ENCODE results near the gene TBC1D2B. TPM values are rescaled to one million over a fixed set of nuclear protein-coding genes. Genes with fewer than 3 reads are reported as not detected.

TBC1D2B gene
- total RNA-seq, 1 experiment from 2014 or later = 15.9 TPM

DNA sequence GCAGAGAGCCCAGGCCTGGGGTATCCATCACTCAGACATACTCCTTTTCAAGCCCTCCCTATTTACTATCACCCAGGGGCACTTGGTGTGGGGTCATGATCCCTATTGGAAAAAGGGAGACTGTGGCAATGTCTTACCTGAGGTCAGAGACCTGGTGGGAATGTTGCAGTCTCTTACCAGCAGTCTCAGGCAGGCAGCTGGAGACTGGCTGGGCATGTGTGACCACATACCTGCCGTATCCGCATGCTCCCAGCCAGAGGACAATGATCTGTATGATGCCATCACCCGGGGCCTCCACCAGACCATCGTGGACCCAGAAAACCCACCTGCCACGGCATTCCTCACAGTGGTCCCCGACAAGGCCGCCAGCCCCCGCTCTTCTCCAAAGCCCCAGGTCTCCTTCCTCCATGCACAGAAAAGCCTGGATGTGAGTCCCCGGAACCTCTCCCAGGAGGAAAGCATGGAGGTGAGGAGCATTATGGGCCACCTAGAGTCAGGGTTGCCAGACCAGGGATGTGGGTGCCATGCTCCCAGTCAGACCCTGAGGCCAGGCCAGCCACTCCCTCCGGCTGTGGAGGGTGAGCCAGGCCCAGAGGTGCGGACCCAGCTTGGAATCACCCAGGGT, 20.7 kb upstream of the TBC1D2B start:
- DNase-seq (ENCODE audit: low read depth) = no peak

DNA sequence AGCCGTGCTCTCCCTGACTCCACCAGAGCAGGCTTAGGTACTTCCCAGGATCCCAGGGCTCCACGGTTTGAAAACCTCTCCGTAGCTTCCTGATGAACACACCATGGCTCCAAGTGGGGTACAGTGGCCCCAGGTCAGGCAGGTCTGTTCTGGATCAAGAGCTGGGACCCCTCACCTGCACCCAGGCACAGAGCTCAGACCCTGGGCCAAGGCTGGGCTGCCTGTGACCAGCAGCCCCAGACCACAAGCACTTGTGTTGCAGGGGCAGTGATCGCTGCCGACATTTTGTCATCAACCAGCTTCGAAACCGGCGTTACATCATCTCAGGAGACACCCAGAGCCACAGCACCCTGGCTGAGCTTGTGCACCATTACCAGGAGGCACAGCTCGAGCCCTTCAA, 20.2 kb upstream of the TBC1D2B start:
- no peak for DNase-seq (ENCODE audit: low read depth)

DNA sequence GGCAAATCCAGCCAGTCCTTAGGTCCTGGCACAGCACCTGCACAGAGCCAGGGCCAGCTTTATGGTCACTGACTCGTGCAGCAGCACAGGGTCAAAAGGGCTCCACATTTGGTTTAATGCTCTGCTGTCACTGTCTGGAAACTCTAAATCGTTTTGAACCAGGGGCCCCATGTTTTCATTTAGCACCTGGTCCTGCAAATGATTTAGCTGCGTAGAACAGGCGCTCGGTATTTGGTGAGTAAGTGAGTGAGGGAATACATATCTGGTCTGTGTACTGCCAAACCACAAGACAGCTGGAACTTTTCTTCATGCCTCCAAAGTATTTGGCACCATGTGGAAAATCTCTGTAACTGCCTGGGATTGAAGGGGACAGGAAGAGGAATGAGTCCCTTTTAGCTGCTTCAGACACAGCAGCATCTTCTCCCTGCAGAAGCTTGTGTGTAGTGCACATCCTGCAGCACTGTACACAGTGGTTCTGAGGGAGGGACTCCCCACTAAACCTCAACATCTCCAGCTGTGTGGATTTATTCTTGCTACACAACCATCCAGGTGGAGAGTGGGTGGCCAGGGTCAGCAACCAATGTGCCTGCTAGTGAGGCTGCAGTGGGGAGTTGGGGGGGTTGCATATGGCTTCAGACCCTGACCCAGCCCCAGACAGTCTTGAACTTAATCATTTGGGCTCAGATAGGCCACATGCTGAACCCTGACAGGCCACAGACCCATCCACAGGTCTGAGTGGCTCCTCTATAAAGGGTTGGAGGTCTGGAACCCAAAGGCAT, 15.9 kb upstream of the TBC1D2B start:
- DNase-seq (ENCODE audit: low read depth) = peak; percentile 27

DNA sequence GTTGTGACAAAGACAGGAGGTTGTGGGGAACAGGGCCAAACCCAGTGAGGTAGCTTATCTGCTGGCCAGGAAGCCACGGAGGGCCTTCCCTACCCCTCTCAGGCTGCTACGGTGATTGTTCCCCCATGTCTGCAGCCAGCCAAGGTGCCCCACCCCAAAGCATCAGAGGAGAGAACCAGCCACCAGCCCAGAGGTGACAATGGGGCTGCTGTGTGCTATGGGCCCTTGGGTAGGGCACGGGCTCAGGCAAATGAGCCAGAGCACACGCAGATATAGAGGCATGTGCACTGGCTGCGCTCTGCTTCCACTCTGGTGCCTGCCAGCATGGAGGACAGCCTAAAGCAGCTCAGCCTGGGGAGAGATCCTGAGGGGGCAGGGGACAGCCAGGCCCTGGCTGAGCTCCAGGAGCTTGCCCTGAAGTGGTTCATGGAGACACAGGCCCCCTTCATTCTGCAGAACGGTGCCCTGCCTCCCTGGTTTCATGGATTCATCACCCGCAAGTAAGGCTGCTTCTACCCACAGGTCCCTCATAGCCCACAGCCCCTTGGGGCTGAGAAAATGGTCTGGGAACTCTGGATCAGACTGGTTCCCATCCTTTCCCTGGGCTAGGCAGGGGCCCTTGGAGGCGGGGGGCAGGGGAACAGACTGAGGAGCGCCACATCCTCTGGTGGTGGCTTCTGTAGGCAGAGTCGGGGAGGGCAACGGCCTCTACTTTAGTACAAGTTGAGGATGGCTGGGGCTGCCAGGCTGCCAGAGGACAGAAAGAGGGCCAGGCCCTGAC, 14.9 kb upstream of the TBC1D2B start, which contains the start of gene SH2D7:
Gene SH2D7 (plus strand): TSS at position 301 of the 781 bp plus-strand sequence. CDS start 24 bp downstream, at position 325.
- DNase-seq (ENCODE audit: low read depth) = no peak

DNA sequence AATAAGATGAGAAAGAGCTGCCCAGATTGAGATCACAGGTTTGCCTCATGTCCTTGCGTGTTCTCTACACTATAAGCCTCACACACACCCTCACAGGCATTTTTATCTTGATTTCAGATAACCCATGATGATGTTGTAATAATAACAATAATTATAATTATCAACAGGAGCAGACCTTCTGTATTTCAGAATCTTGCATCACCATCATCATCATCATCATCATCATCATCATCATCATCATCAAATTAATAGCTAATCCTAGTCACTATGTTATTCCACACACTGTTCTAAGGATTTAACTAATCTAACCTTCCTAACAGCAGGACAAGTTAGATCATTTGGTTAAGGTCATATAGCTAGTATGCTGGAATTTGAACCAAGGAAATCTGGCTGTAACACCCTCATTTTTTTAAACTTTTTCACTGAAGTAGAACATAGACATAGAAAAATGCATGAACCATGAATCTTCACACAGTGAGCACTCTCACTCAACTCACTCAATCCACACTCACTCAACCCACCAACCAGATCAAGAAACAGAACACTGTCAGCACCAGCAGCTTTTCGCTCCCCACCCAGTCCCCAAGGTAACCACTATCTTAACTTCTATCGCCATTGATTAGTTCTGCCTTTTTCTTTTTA, 13.0 kb upstream of the TBC1D2B start:
- no peak for DNase-seq (ENCODE audit: low read depth)

DNA sequence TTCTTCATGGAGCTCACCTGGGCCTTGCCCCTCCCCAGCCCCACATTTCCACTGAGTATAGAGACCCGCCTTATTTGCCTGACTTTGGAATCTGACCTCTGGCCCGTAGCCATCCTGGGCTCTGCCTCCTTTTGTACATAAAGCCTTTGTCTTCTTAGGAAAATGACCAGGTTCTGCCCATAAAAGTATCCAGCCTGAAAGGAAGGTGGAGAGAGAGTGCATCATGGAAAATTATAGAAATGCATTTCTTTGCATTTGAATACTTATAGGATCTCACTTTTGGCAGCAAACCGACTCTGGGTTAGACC, 11.2 kb upstream of the TBC1D2B start:
- DNase-seq (ENCODE audit: low read depth) = no peak

DNA sequence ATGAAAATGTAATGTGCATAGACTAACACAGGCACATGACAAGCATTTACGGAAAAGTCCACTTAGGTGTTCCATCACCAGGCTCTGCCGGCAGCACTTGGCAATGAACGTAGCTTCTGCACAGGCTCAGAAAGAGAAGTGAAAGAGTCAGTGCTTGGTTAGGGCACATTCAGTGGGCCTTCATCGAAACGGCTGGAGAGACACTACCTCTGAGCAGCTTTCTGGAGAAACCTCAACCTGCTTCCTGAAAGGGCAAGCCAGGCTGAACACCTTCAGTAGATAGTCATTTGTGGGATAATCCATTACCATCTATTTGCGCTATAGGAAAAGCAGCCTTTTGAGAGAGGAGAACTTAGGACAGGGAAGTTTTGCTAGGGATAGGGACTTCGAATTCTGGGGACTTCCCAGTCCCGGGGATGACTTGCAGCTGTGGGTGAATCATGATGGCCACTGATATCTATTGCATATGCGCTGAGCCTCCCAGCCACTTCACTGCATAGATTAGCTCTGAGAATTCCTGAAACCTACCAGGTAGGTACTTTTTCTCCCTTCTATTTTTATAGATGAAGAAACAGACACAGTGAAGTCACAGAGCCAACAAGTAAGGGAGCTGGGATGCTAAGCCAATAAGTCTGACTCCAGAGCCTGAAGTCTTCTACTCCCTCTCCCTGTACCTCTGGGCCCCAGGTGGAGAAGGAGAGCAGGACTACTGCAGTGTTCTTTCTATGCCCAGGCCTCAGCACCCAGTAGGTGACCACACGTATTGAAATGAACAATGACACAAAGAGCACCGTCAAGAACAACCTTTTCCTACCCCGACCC, 10.7 kb upstream of the TBC1D2B start:
- no peak for DNase-seq (ENCODE audit: low read depth)

DNA sequence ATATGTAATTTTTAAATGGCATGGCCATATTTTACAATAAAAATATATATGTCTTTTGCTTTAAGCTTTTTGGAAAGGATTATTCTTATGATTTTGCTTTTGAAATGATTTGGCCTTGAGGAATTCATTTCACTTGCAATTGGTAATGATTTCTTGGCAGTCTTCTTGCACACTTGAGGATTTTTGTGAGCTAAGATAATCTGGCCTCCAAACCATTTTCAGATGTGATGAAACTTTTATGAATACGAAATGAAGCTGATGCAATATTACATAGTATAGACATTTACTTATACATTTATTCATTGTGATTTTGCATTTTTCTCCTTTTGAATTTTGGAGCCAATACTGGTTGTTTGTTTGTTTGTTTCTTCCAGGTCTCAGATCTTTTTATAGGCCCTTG, 8.4 kb upstream of the TBC1D2B start:
- DNase-seq (ENCODE audit: low read depth) = no peak

DNA sequence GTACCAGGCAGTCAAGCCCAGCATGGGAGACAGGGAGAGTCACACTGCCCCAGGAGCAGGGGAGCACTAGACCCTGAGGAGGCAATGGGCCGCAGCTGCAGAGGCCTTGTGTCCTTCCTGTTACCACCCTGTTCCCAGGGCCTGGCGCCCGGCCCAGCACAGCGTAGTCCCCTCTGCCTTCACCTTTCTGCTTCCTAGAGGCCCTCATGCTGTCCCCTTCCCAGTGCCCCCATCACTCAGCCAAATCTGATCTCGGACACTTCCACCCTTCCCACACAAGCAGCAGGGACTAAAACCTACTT, 6.9 kb upstream of the TBC1D2B start:
- DNase-seq (ENCODE audit: low read depth) = no peak

DNA sequence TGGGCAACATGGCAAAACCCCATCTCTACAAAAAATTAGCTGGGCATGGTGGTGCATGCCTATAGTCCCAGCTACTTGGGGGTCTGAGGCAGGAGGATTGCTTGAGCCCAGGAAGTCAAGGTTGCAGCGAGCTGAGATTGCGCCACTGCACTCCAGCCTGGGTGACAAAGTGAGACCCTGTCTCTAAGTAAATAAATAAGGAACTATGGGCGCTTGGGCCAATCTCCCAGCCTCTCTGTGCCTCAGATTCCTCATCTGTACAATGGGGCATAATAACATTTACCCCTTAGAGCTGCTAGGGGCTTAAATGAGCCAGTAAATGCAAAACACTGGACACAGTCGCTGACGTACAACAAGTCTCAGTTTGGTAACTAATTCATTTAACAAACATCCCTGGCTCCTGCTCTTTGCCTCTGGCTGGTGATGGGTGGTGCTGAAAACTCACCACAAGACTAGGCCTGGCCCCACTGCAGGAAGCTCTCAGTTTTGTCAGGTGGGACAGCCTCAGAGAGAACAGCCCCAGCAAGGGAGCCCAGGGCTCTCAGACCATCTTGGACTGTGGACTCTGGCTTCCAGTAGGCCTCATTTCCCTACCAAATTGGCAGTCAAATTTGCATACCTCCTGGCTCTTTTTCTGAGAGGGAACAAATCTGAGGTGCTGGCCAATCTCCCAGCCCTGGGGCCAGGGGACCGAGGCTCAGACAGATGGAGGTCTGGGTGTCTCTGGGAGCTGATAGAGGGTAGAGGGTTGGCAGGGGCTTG, 6.4 kb upstream of the TBC1D2B start:
- DNase-seq (ENCODE audit: low read depth) = no peak

DNA sequence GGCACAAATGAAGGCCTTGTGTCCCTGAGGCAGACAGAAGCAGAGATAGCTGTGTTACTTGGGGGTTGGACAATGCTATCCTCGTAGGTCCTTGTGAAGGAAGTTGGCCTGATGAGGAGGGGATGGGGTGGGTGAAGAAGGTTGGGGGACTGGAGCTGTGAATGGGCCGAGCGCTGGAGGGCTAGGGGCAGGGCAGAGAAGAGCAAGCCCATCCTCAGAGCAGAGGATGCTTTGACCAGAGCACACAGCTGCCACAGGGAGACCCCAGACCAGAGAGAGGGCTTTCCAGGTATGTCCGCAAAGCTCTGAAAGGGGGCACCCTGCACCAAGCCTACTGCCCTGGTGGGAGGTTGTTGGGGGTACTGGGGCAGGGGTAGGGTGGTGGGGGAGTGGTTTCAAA, 5.7 kb upstream of the TBC1D2B start:
- no peak for DNase-seq (ENCODE audit: low read depth)

DNA sequence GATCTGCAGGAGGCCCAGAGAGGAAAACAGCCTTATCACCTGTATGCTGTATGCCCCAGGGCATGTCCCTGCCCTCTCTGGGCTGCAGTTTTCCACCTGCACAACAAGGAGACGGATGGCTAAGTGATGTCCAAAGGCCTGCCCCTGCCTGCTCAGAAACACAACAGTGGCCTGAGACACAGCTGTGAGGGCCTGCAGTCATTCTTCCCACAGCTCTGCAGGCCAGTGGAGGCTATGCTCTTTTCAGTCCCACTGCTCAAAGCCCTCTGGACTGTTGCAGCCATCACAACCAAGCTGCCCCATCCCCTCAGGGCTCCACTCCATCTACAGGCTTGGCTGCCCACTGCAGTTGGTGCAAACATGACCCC, 5.2 kb upstream of the TBC1D2B start:
- no peak for DNase-seq (ENCODE audit: low read depth)

DNA sequence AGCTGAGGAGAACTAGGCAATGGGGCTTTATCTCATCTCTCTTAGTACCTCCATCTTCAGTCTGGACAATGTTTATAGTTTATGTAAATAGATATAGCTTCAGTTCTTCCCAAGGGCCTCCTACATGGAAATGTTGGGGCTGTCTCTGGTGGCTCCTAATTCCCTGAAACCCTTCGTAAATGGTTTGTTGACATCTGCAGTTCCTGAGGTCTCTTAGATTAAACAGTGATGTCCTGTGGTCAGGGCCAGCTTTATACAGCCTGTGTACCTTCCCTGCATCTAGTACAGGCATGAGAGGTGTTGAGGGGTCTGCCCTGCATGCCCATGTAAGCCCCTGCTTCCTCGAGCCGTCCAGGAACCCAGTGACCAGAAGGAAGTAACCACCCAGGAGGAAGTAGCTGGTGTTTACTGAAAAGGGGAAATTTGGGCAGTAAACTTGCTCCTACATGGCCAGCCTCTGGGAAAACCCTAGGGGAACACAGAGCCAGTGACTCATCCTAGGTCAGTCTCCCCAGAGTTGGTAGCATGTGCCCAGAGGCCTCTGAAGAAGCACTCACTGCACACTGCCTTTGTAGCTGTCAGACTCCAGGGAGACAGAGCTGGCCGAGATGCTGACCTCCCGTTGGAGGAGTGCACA, 4.7 kb upstream of the TBC1D2B start:
- DNase-seq (ENCODE audit: low read depth) = no peak

DNA sequence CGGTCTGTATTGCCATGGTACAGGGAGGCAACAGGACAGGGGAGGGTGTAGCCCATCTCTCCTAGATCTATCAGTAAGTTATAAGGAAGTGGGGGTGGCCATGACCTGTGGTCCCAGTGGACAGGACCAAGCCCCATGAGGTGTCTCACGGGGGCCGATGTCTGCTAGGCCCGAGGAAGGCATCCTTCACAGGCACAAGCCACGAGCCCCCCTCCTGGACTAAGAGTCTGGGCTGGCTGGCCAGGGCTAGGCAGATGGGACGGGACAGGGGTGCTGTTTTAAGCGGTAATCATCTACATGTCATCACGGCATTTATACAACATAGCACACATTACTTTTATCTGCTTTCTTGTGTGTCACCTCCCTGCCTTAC, 2.6 kb upstream of the TBC1D2B start:
- DNase-seq (ENCODE audit: low read depth) = no peak

DNA sequence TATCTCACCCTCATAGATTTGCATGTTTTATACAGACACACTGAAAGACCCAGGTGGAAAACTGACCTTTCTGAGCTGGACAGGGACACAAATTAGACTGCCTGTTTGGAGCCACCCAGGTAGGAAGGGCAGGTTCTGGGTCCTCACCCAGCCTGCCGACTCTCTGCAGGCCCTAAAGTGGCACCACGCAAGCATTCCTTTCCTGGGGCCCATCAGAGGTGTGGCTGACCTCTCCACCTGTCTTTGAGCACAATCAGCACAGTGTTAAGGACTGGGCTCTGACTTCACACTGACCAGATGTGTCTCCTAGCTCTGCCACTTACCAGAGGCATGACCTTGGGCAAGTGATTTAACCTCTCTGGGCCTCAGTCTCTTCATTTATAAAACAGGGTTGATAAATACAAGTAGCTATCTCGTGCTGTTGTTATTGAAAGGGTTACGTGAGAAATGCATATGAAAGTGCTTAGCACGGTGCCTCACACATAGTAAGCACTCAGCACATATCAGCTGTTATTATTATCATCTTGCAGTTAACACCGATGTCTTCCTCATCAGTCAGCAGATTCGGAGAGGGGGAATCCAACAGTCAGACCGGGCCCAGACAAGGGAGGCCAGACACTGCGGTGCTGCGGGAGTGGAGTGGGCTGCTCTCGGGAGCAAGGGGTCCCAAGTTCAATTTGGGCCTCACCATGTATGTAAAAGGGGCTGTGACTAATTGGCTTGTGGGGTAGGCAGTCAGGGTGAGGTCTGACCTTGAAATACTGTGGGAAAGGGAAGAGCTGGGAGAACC, 2.0 kb upstream of the TBC1D2B start:
- DNase-seq (ENCODE audit: low read depth) = no peak

DNA sequence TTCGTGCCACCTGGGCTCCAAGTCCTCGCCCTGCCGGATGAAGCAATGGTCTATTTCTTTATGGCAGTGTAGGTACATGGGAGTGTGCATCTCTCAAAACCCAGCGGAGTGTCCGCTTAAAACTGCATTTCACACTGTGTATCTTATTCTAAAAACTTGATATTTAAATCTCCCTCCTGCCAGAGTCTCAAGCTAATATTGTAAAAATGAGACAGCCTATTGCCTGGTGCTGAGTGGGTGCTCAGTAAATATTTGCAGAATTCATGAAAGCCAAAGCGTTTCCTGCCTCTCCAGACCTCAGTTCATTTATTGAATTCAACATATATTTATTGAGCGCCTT, 330 bp upstream of the TBC1D2B start:
- DNase-seq (ENCODE audit: low read depth) = no peak

DNA sequence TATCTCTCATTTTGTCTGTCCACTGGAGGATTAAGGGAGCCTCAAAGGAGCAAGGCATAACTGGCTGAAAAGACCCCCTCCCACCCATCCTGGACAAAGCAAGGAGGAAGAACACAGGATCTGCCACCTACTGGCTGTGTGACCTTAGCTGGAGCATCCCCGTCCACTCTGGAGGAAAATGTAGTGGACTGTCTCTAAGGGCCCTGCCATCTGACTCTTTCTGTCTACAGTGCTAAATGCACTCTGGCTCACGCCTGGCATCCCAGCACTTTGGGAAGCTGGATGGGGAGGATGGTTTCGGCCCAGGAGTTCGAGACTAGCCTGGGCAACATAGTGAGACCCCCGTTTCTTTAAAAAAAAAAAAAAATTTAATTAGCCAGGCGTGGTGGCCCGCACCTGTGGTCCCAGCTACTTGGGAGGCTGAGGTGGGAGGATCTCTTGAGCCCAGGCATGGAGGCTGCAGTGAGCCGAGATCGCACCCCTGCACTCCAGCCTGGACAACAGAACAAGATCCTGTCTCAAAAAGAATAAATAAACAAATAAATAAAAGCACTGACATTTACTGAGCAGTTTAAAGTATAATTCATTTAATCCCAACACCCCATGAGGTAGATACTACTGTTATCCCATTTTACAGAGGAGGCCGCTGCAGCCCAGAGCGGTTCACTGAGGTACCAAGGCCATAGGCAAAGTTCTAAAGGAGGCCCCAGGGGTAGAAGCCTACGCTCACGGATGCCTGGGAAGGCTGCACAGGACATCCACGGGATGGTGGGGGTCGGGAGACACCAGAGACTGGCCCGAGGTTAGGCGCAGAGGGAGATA, 1.1 kb downstream of the TBC1D2B start:
- no peak for DNase-seq (ENCODE audit: low read depth)

DNA sequence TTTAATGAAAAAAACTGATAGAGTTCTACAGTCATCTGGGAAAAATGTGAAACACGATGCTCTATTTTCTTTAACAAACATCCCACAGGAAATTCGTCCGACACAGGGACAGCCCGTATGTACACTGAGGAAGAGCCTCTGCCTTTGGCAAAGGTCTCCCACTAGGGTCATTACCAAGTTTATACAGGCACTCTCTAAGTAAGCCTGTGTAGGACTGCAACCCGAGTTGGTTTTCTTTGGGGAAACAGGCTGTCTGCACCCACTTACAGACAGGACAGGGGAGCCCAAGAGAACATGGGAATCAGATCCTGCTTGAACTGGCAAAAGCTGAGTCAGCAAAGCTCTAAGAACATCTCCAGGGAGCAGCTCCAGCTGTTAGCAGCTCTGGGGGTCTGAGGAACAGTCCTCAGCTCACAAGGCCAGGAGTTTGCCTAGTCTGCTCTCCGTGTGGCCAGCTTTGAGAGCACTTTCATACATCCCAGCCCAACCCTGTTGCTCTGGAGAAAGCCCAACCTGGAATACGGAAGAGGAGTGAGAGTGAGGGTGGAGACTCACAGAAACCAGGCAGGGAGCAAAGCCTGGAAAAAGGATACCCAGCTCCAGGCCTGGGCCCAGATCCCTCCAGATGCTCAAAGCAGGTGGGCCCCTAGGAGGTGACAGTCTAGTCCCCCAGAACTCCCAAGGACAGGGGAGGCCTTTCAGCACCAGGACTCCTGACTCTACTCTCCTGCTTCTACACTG, 1.9 kb downstream of the TBC1D2B start:
- DNase-seq (ENCODE audit: low read depth) = peak; percentile 84

All from HT1080 (cell line).